HG02840 (cell line): ENCODE data around the gene MRPS33.
A peak's percentile ranks its signal among the peaks of the same experiment; 100 is the strongest.

Experiments used
- ATAC-seq: cut with Tn5 transposase; IDR thresholded peaks from one replicate; pipeline ENCODE4 v1.9.1; 2021; ENCODE audit warnings: mild to moderate bottlenecking, moderate library complexity, moderate number of reproducible peaks; ENCODE audit not compliant: unreplicated experiment, low FRiP score

Gene MRPS33

DNA sequence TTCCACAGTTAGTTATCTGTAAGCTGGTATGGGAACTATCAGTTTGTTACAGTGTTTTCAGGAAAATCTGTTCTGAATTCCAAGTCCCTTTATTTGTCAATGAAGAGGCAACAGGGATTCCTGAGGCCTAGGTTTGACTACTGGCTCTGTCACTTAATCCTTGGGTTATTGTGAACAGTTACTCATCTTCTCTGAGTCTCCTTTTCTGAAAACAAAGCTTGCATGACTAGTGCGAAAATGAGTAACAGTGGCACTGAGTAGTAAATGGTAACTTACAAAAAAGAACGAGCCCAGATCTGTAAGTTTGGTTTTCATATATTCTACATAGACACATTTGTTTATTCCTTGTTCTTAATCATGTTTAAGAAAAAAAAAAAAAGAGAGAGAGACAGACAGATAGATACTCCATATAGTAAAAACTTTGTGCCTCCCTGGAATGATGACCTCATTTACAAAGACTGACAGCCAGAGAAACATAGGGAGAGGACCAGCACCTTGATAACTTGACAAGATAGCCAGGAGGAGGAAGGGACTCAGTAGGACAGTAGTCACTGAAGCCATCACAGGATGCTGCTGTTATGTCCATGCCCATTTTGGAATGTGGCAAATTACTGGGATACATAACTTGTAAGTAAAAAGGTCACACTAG, 1.9 kb downstream of the MRPS33 start:
- ATAC-seq = no peak

- no peak for ATAC-seq
Observed at GRCh38 chr7:141012044-141012685, 2.6 kb downstream of the MRPS33 start.

DNA sequence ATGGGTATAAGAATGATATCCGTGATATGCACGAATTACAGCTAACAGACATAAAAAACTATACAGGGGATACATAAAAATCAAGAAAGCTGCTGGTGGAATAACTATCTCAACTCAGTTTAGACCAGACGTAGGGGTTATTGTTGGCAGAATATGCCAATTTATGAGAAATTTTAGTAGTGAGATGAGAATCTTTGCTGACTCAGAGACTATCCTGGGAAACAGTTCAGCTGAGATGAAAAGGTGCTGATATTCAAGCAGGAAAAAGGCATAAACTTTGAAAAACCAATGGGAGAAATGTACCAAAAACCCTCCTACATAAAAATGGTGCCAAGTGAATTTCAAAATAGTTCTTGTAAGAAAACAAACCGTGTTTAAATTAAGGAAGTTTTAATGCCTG, 3.3 kb downstream of the MRPS33 start:
- no peak for ATAC-seq

- no peak for ATAC-seq
Observed at GRCh38 chr7:141003172-141004065, 11.3 kb downstream of the MRPS33 start.

- no peak for ATAC-seq
Observed at GRCh38 chr7:141001546-141001945, 13.2 kb downstream of the MRPS33 start.

- ATAC-seq = no peak
Observed at GRCh38 chr7:141001122-141001521, 13.6 kb downstream of the MRPS33 start.

GRCh38 chr7:140998715-140999114, 16.0 kb downstream of the MRPS33 start:
- ATAC-seq = no peak

GRCh38 chr7:140992422-140992821, 22.3 kb downstream of the MRPS33 start:
- no peak for ATAC-seq

GRCh38 chr7:140990193-140990962, 24.4 kb downstream of the MRPS33 start:
- no peak for ATAC-seq

- peak; percentile 48 for ATAC-seq
Observed at GRCh38 chr7:140989068-140989467, 25.7 kb downstream of the MRPS33 start.

GRCh38 chr7:140983802-140984201, 30.9 kb downstream of the MRPS33 start:
- no peak for ATAC-seq

- ATAC-seq = no peak
Observed at GRCh38 chr7:140982508-140982907, 32.2 kb downstream of the MRPS33 start.

- no peak for ATAC-seq
Observed at GRCh38 chr7:140981951-140982350, 32.8 kb downstream of the MRPS33 start.

DNA sequence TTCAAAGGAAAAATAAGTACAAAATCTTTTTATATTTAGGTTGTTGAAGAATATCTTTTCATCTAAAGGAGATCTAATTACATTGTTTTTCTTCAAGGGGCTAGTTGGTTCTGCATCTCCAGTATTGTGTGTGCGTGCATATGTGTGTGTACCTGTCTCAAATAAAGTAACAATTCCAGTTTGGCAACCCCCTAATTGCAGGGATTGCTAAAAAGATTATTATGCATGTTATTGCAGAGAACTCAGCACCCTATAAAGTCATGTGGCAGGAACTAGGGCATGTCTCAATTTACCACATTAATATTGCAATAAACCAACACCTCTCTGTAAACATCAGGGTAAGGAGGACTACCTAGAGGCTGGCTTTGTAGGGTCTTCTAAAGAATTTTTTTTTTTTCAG, 37.0 kb downstream of the MRPS33 start:
- no peak for ATAC-seq

- no peak for ATAC-seq
Observed at GRCh38 chr7:140972876-140973829, 41.6 kb downstream of the MRPS33 start.

DNA sequence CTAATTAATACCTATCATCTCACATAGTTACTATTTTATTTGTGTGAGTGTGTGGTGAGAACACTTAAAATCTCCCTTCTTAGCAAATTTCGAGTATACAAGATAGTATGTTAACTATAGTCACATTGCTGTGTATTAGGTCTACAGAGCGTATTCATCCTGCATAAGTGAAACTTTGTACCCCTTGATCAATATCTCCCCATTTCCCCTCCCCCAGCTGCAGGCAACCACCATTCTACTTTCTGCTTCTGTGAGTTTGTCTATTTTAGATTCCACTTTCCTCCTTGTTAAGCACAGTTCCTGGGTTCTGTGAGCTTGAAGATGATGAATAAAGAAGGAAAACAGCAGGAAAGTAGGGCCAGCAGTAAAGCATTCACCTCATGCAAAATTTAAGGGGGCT, 42.4 kb downstream of the MRPS33 start:
- no peak for ATAC-seq

- ATAC-seq = no peak
Observed at GRCh38 chr7:140967438-140967837, 47.3 kb downstream of the MRPS33 start.

GRCh38 chr7:140966561-140967233, 48.1 kb downstream of the MRPS33 start:
- no peak for ATAC-seq

GRCh38 chr7:140961117-140961516, 53.6 kb downstream of the MRPS33 start:
- ATAC-seq = no peak
